Kidney (tissue), 14 donors: ENCODE results near the gene IDUA. TPM values are rescaled to one million over a fixed set of nuclear protein-coding genes. Genes with fewer than 3 reads are reported as not detected.

Experiments used
- DNase-seq, 5 donors: peaks; one replicate each; pipeline ENCODE4 v3.0.0-alpha.2; 2013 to 2020
- FAIRE-seq: peaks from 2 replicates; lab custom pipeline; 2012; peaks lifted over from hg19 to GRCh38; lab: Jason Lieb, UNC
- H3K27ac ChIP-seq, 2 donors: one replicate each; pipeline ENCODE4 v1.7.0; 2013; ENCODE audit warnings: low read depth in 2 of 2, low read length in 2 of 2, inconsistent platforms in 1 of 2
- H3K27me3 ChIP-seq: one replicate; pipeline ENCODE4 v1.7.1; 2013; ENCODE audit warnings: low read length, inconsistent platforms; ENCODE audit not compliant: control insufficient read depth, insufficient read depth
- H3K36me3 ChIP-seq, 3 donors: one replicate each; pipeline versions ENCODE4 v1.7.0 to v1.7.1; 2013; ENCODE audit warnings: low read length in 3 of 3, control low read depth in 1 of 3, inconsistent platforms in 1 of 3; ENCODE audit not compliant: insufficient read depth in 3 of 3, control insufficient read depth in 2 of 3
- H3K4me1 ChIP-seq, 3 donors: one replicate each; pipeline versions ENCODE4 v1.7.0 to v1.7.1; 2013; ENCODE audit warnings: low read length in 3 of 3, inconsistent platforms in 1 of 3, low read depth in 1 of 3; ENCODE audit not compliant: control insufficient read depth in 2 of 3, insufficient read depth in 2 of 3
- H3K4me3 ChIP-seq, 3 donors: one replicate each; pipeline versions ENCODE4 v1.7.0 to v1.8.1; 2013; ENCODE audit warnings: low read length in 3 of 3, control low read depth in 1 of 3, inconsistent platforms in 1 of 3
- H3K9ac ChIP-seq, 3 donors: one replicate each; pipeline versions ENCODE4 v1.7.0 to v1.7.1; 2013; ENCODE audit warnings: low read length in 3 of 3, control low read depth in 1 of 3, inconsistent platforms in 1 of 3
- H3K9me3 ChIP-seq, 3 donors: one replicate each; pipeline versions ENCODE4 v1.7.0 to v1.7.1; 2013; ENCODE audit warnings: low read length in 3 of 3, control low read depth in 1 of 3, inconsistent platforms in 1 of 3; ENCODE audit not compliant: control insufficient read depth in 2 of 3, insufficient read depth in 1 of 3
- intact Hi-C: fragments of 100-400 bp; cut with DNase I; formaldehyde crosslinking; loops from one replicate; pipeline ENCODE4 v1.11.1; 2022
- polyA plus RNA-seq: library from polyadenylated mRNA; stranded (reverse); fragments of 350-450 nt; fragmentation: Illumina TruSeq; extraction: RNeasy Lipid Tissue Mini Kit (QIAGEN cat#74804); gene quantifications from one replicate; pipeline ENCODE4 v1.2.3, GENCODE V29; 2014; ENCODE audit warnings: low read depth, low replicate concordance; ENCODE audit not compliant: insufficient read depth
- total RNA-seq: library from RNA; stranded (reverse); fragmentation: NEBNext Ultra II Directional; extraction: Animal tissue kit (Norgen Biotek cat#: 25700); gene quantifications from one replicate; pipeline ENCODE4 v1.2.1, GENCODE V29; 2021
- TF ChIP-seq, protein P1 (sequence below): IDR thresholded peaks from 3 replicates; pipeline ENCODE4 v1.5.1; 2012; ENCODE audit warnings: mild to moderate bottlenecking, moderate library complexity, borderline replicate concordance; ENCODE audit not compliant: insufficient read depth; ENCODE audit errors: extremely low read depth
- donor health status: control.
- donor health status: control.
- donor health status: control.
- donor health status: control.
- donor health status: control.
- donor health status: DM: yes; HTN: yes; CAD: no.
- donor health status: Normal renal cell carcinoma (clear cell type).

The IDUA gene
- total and polyA plus RNA-seq, 2 donors from 2014 or later: 11.9 to 58.5 TPM

GRCh38 chr4:1027219-1027914 is 40.5 kb downstream of the IDUA start:
- TF ChIP-seq, protein P1, sequence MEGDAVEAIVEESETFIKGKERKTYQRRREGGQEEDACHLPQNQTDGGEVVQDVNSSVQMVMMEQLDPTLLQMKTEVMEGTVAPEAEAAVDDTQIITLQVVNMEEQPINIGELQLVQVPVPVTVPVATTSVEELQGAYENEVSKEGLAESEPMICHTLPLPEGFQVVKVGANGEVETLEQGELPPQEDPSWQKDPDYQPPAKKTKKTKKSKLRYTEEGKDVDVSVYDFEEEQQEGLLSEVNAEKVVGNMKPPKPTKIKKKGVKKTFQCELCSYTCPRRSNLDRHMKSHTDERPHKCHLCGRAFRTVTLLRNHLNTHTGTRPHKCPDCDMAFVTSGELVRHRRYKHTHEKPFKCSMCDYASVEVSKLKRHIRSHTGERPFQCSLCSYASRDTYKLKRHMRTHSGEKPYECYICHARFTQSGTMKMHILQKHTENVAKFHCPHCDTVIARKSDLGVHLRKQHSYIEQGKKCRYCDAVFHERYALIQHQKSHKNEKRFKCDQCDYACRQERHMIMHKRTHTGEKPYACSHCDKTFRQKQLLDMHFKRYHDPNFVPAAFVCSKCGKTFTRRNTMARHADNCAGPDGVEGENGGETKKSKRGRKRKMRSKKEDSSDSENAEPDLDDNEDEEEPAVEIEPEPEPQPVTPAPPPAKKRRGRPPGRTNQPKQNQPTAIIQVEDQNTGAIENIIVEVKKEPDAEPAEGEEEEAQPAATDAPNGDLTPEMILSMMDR: no peak
- FAIRE-seq (no peak), DNase-seq (no peak)
- Histone ChIP-seq H3K36me3 (peaks cover 9 to 10% (median 9%) of the 10 kb centered on the region in 3 donors), H3K4me1 (peaks cover 0 to 4% (median 0%) of the 10 kb centered on the region in 3 donors), H3K27me3 (no peaks in the 10 kb centered on the region), H3K9ac (no peak overlapping the region), H3K27ac (no peak overlapping the region), H3K9me3 (no peaks in the 10 kb centered on the region), H3K4me3 (no peak overlapping the region)
- intact Hi-C loops: no loop called here

GRCh38 chr4:1027915-1028238 is 41.0 kb downstream of the IDUA start:
- intact Hi-C loops: no loop called here
- FAIRE-seq (no peak), DNase-seq (peak in 3 of 5 donors; percentile 50 to 62 (median 58))
- Histone ChIP-seq H3K27me3 (no peaks in the 10 kb centered on the region), H3K36me3 (peaks cover 9 to 10% (median 9%) of the 10 kb centered on the region in 3 donors), H3K9ac (no peak overlapping the region), H3K4me1 (peaks cover 0 to 4% (median 0%) of the 10 kb centered on the region in 3 donors), H3K9me3 (no peaks in the 10 kb centered on the region), H3K27ac (no peak overlapping the region), H3K4me3 (no peak overlapping the region)
- TF ChIP-seq, protein P1: no peak

GRCh38 chr4:1028574-1029220 is 41.9 kb downstream of the IDUA start:
- intact Hi-C loops: no loop called here
- Histone ChIP-seq H3K4me3 (no peak overlapping the region), H3K4me1 (peaks cover 0 to 4% (median 0%) of the 10 kb centered on the region in 3 donors), H3K27me3 (no peaks in the 10 kb centered on the region), H3K9me3 (no peaks in the 10 kb centered on the region), H3K27ac (no peak overlapping the region), H3K36me3 (peaks cover 9 to 10% (median 9%) of the 10 kb centered on the region in 3 donors), H3K9ac (no peak overlapping the region)
- DNase-seq (no peak), FAIRE-seq (no peak)
- TF ChIP-seq, protein P1: no peak
